Gastroesophageal sphincter (tissue), 3 donors: ENCODE measurements around the gene C1orf21.

Experiments
- CTCF ChIP-seq, 4 experiments: fragments of 200-600 bp in 2 of 4; fragments of 450-650 bp in 2 of 4; sonication (generic) in 1 of 4; IDR thresholded peaks; one replicate each; pipeline ENCODE4 v1.5.1; 2017 to 2019; ENCODE audit warnings: antibody characterized with exemption in 4 of 4, mild to moderate bottlenecking in 2 of 4, moderate library complexity in 2 of 4
- EP300 ChIP-seq: sonication (generic); formaldehyde crosslinking; IDR thresholded peaks from one replicate; pipeline ENCODE4 v1.6.1; 2017; ENCODE audit warnings: antibody characterized with exemption, mild to moderate bottlenecking
- POLR2A ChIP-seq, 2 donors: fragments of 450-650 bp; IDR thresholded peaks; one replicate each; pipeline ENCODE4 v1.6.1; 2017; ENCODE audit warnings: antibody characterized with exemption in 2 of 2, mild to moderate bottlenecking in 2 of 2, moderate library complexity in 1 of 2

GRCh38 chr1:184562806-184563205 is 176.0 kb downstream of the C1orf21 start:
- TF ChIP-seq EP300 (no peak), CTCF (IDR thresholded peaks at IDR 0.05) (no peak), POLR2A (IDR thresholded peaks at IDR 0.05) (no peak)
